ENCODE measurements around the gene USP6NL. TPM values are rescaled to one million over a fixed set of nuclear protein-coding genes. Genes with fewer than 3 reads are reported as not detected.

Gene USP6NL
- total and polyA plus RNA-seq, 2 of the 13 experiments (the other 11 are each of a cell fraction or from before 2014, with no cell fraction given): 10.5 to 22.9 TPM

GRCh38 chr10:11639849-11640764 lies 28.7 kb upstream of the USP6NL start (continued):
- TF ChIP-seq HNF1B (CRISPR knock-in tag; IDR thresholded peaks at IDR 0.05) (peak; percentile 92), ZNF710 (CRISPR knock-in tag; IDR thresholded peaks at IDR 0.05; ENCODE audit: borderline replicate concordance) (peak; percentile 87), CBX5 (CRISPR knock-in tag; IDR thresholded peaks at IDR 0.05; ENCODE audit: borderline replicate concordance) (peak; percentile 72; the same call in 1 of the 2 replicates), THAP11 (CRISPR knock-in tag; IDR thresholded peaks at IDR 0.05) (peak; percentile 81), HMG20A (CRISPR knock-in tag; IDR thresholded peaks at IDR 0.05; ENCODE audit: borderline replicate concordance) (peak; percentile 98), GATAD1 (CRISPR knock-in tag; IDR thresholded peaks at IDR 0.05) (peak; percentile 80), HNF4A (CRISPR knock-in tag; IDR thresholded peaks at IDR 0.05) (peak; percentile 94), CBX1 (IDR thresholded peaks at IDR 0.05; ENCODE audit: low read depth) (no peak), ZNF709 (CRISPR knock-in tag; IDR thresholded peaks at IDR 0.05) (peak; percentile 74; the same call in 1 of the 2 replicates), ELK4 (CRISPR knock-in tag; IDR thresholded peaks at IDR 0.05; ENCODE audit: borderline replicate concordance) (no peak), ZNF337 (CRISPR knock-in tag; IDR thresholded peaks at IDR 0.05; ENCODE audit: borderline replicate concordance, low read depth) (no peak), SPEN (CRISPR knock-in tag; IDR thresholded peaks at IDR 0.05; ENCODE audit: low read depth) (peak; percentile 59; the same call in 1 of the 2 replicates), HES4 (CRISPR knock-in tag; IDR thresholded peaks at IDR 0.05; ENCODE audit: borderline replicate concordance) (no peak), NFKBIZ (CRISPR knock-in tag; IDR thresholded peaks at IDR 0.05) (peak; percentile 83), ZNF44 (CRISPR knock-in tag; IDR thresholded peaks at IDR 0.05) (no peak), ZNF513 (CRISPR knock-in tag; conservative IDR thresholded peaks at IDR 0.05) (no peak), RXRB (CRISPR knock-in tag; IDR thresholded peaks at IDR 0.05; ENCODE audit: borderline replicate concordance) (peak; percentile 99), ZFX (CRISPR knock-in tag; IDR thresholded peaks at IDR 0.05; ENCODE audit: low read depth) (no peak), RFXANK (CRISPR knock-in tag; IDR thresholded peaks at IDR 0.05) (peak; percentile 87; the same call in 1 of the 2 replicates), PHF5A (CRISPR knock-in tag; IDR thresholded peaks at IDR 0.05; ENCODE audit: low read depth, unreplicated experiment) (peak; percentile 32), RNF219 (CRISPR knock-in tag; IDR thresholded peaks at IDR 0.05) (peak; percentile 77; the same call in 1 of the 2 replicates)

Measured in HepG2 (cell line).